ENCODE results near the gene SHISA6.
"Not testable (repeated sequence)": the region's sequence is repeated elsewhere in the genome, so short reads cannot be mapped to it uniquely, and the experiment has no call there.

Gene SHISA6

DNA sequence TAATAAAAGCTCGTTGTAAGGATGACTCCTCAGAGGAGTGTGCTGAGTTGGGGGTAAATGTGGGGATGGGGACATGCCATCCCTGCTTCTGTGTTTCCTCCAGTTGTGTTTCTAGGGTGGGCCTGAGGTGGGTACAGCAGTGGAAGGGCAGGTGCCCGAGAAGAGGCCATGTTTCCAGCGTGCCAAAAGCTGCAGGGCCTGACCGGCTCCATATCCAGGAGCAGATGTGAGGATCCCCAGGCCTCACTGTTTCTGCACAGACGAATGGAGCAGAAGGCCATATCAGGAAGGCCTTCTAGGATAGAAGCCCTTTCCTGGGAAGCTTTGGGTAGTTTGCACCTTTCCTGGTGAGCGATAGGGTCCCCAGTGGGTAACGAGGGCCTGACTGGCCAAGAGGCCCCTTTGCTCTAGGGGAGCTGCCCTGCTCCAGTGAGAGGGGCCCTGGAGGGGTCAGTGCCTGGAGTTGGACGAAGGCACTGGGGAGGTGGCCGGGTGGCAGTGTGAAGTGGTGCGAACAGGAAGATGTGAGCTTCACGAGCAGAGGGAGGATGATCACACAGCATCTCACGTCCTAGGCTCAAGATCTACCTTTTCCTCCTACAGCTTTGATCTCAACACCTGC, 62.9 kb downstream of the SHISA6 start:
- DNase-seq (ENCODE audit: low read depth): no peak

- no peak for DNase-seq (ENCODE audit: low read depth)
Measured at GRCh38 chr17:11304568-11304967, 63.6 kb downstream of the SHISA6 start.

DNA sequence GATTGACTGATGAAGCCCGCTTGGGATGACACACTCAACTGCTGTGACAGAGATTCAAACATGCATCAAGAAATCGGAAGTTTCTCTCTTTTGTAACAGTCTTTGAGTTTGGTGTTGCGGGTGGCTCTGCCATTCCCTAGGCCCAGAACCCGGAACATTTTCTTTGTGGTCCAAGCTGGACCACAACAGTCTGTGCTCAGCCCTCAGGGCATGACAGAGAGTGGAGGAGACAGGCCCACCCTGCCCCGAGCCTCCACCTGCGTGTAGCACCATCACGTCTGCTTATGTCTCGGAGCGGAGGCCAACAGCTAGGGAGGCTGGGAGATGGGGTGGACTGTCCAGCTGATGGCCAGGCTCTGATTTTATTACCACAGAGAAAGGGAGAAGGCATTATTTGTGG, 64.5 kb downstream of the SHISA6 start:
- DNase-seq (ENCODE audit: low read depth): no peak

DNA sequence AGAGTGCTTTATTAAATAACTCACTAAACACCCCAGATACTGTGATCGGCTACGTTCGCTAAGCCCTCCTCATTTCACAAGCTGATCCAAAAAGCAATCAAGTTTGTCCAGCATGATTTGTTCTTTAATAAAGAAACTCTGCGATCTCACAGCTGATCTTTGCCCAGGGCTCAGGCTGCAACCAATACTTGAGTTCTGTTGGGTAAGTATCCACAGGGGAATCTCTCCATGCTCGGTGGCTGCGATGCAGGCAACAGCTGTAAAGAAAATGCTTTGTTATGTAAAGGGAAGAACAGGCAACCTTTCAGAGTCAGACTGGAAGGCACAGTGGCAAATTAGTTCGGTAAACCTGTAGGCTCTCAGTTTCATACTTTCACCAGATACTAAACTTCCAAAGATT, 67.5 kb downstream of the SHISA6 start:
- DNase-seq (ENCODE audit: low read depth): no peak

DNA sequence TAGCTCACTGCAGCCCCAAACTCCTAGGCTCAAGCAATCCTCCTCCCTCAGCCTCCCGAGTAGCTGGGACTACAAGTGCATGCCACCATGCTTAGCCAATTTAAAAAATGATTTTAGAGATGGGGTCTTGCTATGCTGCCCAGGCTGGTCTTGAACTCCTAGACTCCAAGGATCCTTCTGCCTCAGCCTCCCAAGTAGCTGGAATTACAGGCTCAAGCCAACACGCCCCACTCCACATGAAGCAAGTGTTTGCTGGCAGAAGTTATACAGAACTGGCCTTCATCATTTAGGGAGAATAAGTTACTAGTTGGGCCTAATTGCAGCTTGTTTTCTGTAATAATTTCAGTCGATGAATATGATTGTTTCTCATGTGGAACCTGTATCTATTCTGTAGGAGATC, 68.0 kb downstream of the SHISA6 start:
- no peak for DNase-seq (ENCODE audit: low read depth)

GRCh38 chr17:11309850-11310249, 68.8 kb downstream of the SHISA6 start:
- no peak for DNase-seq (ENCODE audit: low read depth)

- DNase-seq (ENCODE audit: low read depth): not testable (repeated sequence)
Measured at GRCh38 chr17:11316451-11316850, 75.4 kb downstream of the SHISA6 start.

- DNase-seq (ENCODE audit: low read depth): no peak
Measured at GRCh38 chr17:11318207-11318606, 77.2 kb downstream of the SHISA6 start.

- DNase-seq (ENCODE audit: low read depth): no peak
Measured at GRCh38 chr17:11319894-11320293, 78.9 kb downstream of the SHISA6 start.

- DNase-seq (ENCODE audit: low read depth): no peak
Measured at GRCh38 chr17:11324021-11324420, 83.0 kb downstream of the SHISA6 start.

DNA sequence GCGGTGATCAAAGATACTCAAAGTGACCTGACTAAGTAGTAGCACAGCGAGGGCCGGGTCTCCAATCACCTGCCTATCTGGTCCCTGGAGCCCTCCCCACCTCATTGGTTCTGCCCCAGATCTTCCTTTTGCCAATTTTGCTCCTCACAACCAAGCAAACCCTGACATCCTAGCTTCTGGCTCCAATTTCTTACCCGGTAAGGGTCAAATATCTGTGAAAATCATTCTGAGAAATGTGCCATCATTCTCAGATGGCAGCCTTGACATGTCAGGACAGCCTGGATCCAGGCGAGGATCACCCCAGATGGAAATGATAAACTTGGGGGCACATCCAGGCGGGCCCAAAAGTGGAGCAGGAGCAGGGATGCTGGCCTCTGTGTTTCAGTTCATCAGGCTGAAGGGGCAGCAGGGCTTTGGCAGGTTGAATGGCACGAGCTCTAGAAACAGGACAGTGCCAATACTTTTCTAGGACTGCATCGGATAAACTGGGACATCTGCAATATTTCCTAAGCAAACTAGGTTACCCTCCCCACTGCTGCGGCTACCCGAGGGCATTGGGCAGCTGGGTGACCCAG, 83.9 kb downstream of the SHISA6 start:
- no peak for DNase-seq (ENCODE audit: low read depth)

- no peak for DNase-seq (ENCODE audit: low read depth)
Measured at GRCh38 chr17:11326492-11326891, 85.5 kb downstream of the SHISA6 start.

DNA sequence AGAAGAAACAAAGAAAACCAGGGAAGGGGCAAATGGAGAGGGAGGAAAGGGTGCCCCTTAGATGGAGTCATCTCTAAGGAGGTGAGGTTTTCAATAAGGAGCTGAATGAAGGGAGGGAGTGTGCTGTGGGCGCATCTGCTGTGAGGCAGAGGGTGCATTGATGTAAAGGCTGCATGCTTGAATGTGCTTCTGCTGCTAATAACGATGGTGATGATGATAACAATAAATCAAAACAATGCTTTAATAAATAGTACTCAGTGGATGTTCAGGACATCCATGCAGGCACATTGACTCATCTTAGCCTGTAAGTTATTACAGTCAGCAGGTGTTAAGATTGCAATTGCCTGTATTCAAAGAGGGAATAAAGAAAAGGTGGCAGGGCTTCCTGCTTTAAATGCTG, 87.8 kb downstream of the SHISA6 start:
- DNase-seq (ENCODE audit: low read depth): no peak

DNA sequence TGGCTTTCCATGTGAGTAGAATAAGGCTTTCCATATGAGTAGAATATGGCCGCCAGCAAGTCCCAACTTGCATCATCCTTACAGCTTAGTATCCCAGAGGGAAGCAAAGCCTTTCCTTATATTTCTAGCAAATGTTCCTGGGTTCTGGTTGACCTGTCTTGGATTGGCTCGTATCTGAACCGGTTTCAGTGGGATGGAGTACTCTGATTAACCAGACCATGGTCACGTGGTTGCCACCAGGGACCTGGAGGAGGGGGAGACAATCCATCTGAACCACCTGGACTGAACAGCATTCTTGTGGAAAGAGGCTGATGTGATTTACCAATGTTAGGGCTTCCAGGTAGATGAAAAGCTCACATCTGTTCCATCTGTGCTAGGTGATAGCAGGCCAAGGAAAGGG, 89.0 kb downstream of the SHISA6 start:
- no peak for DNase-seq (ENCODE audit: low read depth)

DNA sequence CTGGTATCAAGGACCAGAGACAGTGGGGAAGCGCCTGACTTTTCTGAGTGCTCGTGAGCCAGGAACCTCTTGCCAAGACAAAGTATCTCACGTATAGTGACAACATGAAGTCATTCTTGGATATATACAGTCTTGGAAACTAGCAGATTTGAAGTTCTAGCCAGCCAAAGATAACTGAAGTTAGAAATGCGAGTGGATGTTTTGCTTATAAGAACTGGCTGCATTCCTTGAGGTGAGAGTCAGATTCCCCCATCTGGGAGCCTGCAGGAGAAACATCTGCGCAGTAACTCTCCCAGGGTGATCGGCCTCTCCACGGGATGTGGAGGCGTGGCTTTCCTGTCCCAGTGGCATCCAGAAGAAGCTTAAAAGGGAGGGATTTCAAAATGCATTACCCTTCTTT, 89.8 kb downstream of the SHISA6 start:
- no peak for DNase-seq (ENCODE audit: low read depth)

- no peak for DNase-seq (ENCODE audit: low read depth)
Measured at GRCh38 chr17:11331547-11332513, 90.8 kb downstream of the SHISA6 start.

DNA sequence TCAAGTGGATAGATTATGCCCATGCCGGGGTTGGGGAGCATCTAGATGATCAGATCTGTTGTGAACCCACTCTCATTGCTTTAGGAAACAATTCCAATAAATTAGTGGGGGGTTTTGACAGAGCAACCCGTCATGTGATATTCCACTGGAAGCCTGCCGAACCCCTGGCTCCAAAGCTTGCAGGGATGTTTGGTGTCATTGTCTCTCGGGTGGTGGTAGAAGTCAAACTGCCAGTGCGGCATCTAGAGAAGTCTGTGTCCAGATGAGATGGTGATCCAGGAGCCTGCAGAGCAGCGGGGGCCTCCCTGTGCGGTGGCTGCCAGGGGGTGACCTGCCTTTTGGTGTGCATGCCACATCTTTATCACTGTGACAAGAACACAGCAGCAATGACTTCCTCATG, 91.7 kb downstream of the SHISA6 start:
- DNase-seq (ENCODE audit: low read depth): no peak

DNA sequence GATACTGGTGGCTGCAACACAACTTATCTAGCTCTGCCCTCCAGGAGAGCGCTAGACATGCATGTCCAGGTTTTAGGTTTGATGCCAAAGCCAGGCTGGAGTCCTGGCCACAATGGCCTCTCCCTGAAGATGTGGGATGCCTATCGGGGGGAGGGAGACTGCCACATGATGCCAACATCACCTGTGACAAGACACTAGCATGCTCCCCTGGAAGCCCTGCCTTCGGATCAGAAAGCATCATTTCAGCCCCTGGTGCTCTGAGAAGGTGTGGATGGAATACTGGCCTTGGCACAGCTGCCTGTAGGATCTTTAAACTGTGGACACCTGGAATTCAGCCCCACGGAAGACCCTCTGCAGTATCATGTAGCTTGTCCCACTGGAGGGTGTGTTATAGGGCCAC, 93.5 kb downstream of the SHISA6 start:
- no peak for DNase-seq (ENCODE audit: low read depth)

DNA sequence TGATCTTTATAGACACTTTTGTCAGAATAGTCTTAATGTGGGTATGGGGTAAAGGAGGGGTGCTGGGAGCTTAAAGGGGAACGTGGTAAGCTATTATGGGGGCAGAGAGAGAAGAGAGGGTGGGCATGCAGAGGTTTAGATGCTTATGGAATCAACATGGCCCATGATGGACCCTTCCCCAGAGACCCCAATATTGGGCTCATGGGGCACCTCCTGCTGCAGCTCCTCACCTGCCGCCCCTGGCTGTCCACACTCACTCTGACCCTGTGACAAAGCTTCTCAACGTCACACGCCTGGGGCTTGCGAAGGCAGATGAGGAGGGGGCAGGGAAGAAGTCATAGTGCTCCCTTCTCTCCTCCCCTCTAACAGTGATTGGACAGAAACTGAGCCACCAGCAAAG, 95.3 kb downstream of the SHISA6 start:
- DNase-seq (ENCODE audit: low read depth): no peak

DNA sequence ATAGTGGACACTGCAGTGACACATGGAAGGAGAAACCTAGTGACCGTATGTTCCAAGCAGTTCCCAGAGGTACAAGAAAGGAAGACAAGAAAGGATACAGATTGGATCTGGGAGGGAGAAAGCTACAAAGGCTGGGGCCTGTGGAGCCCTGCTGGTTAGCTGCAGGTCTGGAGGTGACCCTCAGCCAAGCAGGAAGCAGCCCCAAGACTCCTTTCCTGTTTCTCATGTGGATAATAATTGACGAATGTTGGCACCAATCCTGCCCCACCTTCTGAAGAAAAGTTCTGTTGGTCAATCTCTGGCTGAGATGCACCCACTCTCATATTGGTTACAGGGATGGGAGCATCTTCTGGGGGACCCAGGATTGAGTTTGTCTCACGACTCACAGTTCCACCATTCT, 99.8 kb downstream of the SHISA6 start:
- DNase-seq (ENCODE audit: low read depth): no peak

GRCh38 chr17:11342138-11342537, 101.1 kb downstream of the SHISA6 start:
- DNase-seq (ENCODE audit: low read depth): no peak

GRCh38 chr17:11349106-11349505, 108.1 kb downstream of the SHISA6 start:
- no peak for DNase-seq (ENCODE audit: low read depth)

DNA sequence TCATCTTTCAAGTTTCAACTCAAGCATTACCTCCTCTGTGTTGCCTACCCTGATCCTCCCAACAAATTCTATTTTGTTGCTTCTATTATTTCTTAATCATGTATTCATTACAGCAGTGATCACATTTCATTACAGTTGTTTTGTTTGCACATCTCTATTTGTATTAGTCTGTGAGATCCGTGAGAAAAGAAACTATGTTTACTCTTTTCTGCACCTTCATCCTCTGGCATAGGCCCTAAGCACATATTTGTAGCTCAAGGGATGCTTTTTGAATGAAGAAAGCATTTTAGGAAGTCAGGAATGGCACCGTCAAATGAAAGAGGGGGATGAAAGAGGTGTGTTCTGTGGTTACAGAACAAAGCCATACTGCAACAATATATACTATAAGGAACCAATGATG, 110.5 kb downstream of the SHISA6 start:
- no peak for DNase-seq (ENCODE audit: low read depth)

Measured in stimulated activated CD8-positive, alpha-beta memory T cell treated with anti-CD3 and anti-CD28 coated beads, Interleukin-12 subunit alpha, Interleukin-12 subunit beta, amount 100 ng/mL, for 4 hours (primary cell).